ACC112 (cell line): Measurements from ENCODE around the gene PLRG1.

Source experiments
- H2AFZ ChIP-seq: fragments of 200-600 bp; sonication (generic); one replicate; pipeline ENCODE4 v1.6.0; 2017; ENCODE audit warnings: antibody characterized with exemption, low read length; ENCODE audit not compliant: unreplicated experiment
- H3K27ac ChIP-seq: fragments of 200-600 bp; sonication (generic); 2 replicates; pipeline ENCODE4 v1.5.1; 2014; ENCODE audit warnings: low read depth, mild to moderate bottlenecking, antibody characterized with exemption, low read length, moderate library complexity
- H3K27me3 ChIP-seq: fragments of 200-600 bp; sonication (generic); 2 replicates; pipeline ENCODE4 v1.6.1; 2014; ENCODE audit warnings: mild to moderate bottlenecking, antibody characterized with exemption, low read length, moderate library complexity, mixed read lengths; ENCODE audit not compliant: insufficient read depth
- H3K36me3 ChIP-seq: fragments of 200-600 bp; sonication (generic); 2 replicates; pipeline ENCODE4 v1.6.1; 2016; ENCODE audit warnings: mild to moderate bottlenecking, antibody characterized with exemption, low read length, moderate library complexity, mixed read lengths; ENCODE audit not compliant: insufficient read depth
- H3K4me1 ChIP-seq: fragments of 200-600 bp; sonication (generic); one replicate; pipeline ENCODE4 v1.6.1; 2016; ENCODE audit warnings: low read length, mixed read lengths; ENCODE audit not compliant: insufficient read depth, unreplicated experiment, control insufficient read depth
- H3K4me3 ChIP-seq: fragments of 200-600 bp; sonication (generic); 2 replicates; pipeline ENCODE4 v1.5.1; 2014; ENCODE audit warnings: mild to moderate bottlenecking, low read depth, low read length
- H3K79me2 ChIP-seq: fragments of 200-600 bp; sonication (generic); one replicate; pipeline ENCODE4 v1.6.0; 2016; ENCODE audit warnings: low read length; ENCODE audit not compliant: control insufficient read depth, unreplicated experiment, insufficient read depth

The PLRG1 gene

GRCh38 chr4:154588198-154588597 is 38.0 kb upstream of the PLRG1 start:
- no peak overlapping the region for H3K4me3 ChIP-seq
- no peak overlapping the region for H2AFZ ChIP-seq
- no peaks in the 10 kb centered on the region for H3K27me3 ChIP-seq
- no peaks in the 10 kb centered on the region for H3K36me3 ChIP-seq
- no peaks in the 10 kb centered on the region for H3K4me1 ChIP-seq
- H3K27ac ChIP-seq, result no peak overlapping the region
- no peaks in the 10 kb centered on the region for H3K79me2 ChIP-seq

GRCh38 chr4:154586296-154587033 is 36.3 kb upstream of the PLRG1 start:
- Histone ChIP-seq H2AFZ (no peak overlapping the region), H3K27ac (no peak overlapping the region), H3K27me3 (no peaks in the 10 kb centered on the region), H3K4me3 (no peak overlapping the region), H3K79me2 (no peaks in the 10 kb centered on the region), H3K4me1 (no peaks in the 10 kb centered on the region), H3K36me3 (no peaks in the 10 kb centered on the region)

GRCh38 chr4:154585369-154586018 is 35.3 kb upstream of the PLRG1 start:
- no peak overlapping the region for H2AFZ ChIP-seq
- H3K36me3 ChIP-seq, result no peaks in the 10 kb centered on the region
- H3K27me3 ChIP-seq, result no peaks in the 10 kb centered on the region
- no peak overlapping the region for H3K27ac ChIP-seq
- H3K79me2 ChIP-seq, result no peaks in the 10 kb centered on the region
- no peaks in the 10 kb centered on the region for H3K4me1 ChIP-seq
- no peak overlapping the region for H3K4me3 ChIP-seq

- Histone ChIP-seq H3K27ac (no peak overlapping the region), H3K36me3 (no peaks in the 10 kb centered on the region), H3K4me1 (peaks cover under 1% of the 10 kb centered on the region), H3K79me2 (no peaks in the 10 kb centered on the region), H3K27me3 (no peaks in the 10 kb centered on the region), H3K4me3 (no peak overlapping the region), H2AFZ (no peak overlapping the region)
Measured at GRCh38 chr4:154584259-154584658, 34.1 kb upstream of the PLRG1 start.

GRCh38 chr4:154583677-154584076 is 33.5 kb upstream of the PLRG1 start:
- peaks cover 5% of the 10 kb centered on the region for H3K4me1 ChIP-seq
- no peaks in the 10 kb centered on the region for H3K36me3 ChIP-seq
- no peaks in the 10 kb centered on the region for H3K27me3 ChIP-seq
- H3K27ac ChIP-seq, result no peak overlapping the region
- no peak overlapping the region for H2AFZ ChIP-seq
- H3K4me3 ChIP-seq, result no peak overlapping the region
- no peaks in the 10 kb centered on the region for H3K79me2 ChIP-seq

- Histone ChIP-seq H3K4me1 (peaks cover 5% of the 10 kb centered on the region), H3K27ac (no peak overlapping the region), H3K79me2 (no peaks in the 10 kb centered on the region), H3K27me3 (no peaks in the 10 kb centered on the region), H3K36me3 (no peaks in the 10 kb centered on the region), H3K4me3 (no peak overlapping the region), H2AFZ (no peak overlapping the region)
Measured at GRCh38 chr4:154583230-154583629, 33.0 kb upstream of the PLRG1 start.

GRCh38 chr4:154582723-154583122 is 32.5 kb upstream of the PLRG1 start:
- Histone ChIP-seq H3K79me2 (no peaks in the 10 kb centered on the region), H3K27ac (no peak overlapping the region), H3K27me3 (no peaks in the 10 kb centered on the region), H2AFZ (no peak overlapping the region), H3K4me1 (peaks cover 6% of the 10 kb centered on the region), H3K4me3 (no peak overlapping the region), H3K36me3 (no peaks in the 10 kb centered on the region)

GRCh38 chr4:154579927-154580326 is 29.7 kb upstream of the PLRG1 start:
- Histone ChIP-seq H3K79me2 (no peaks in the 10 kb centered on the region), H3K4me1 (peaks cover 14% of the 10 kb centered on the region), H2AFZ (no peak overlapping the region), H3K4me3 (no peak overlapping the region), H3K27me3 (no peaks in the 10 kb centered on the region), H3K27ac (no peak overlapping the region), H3K36me3 (no peaks in the 10 kb centered on the region)

GRCh38 chr4:154578919-154579318 is 28.7 kb upstream of the PLRG1 start:
- Histone ChIP-seq H3K27ac (no peak overlapping the region), H2AFZ (no peak overlapping the region), H3K79me2 (no peaks in the 10 kb centered on the region)

GRCh38 chr4:154577324-154577723 is 27.1 kb upstream of the PLRG1 start:
- Histone ChIP-seq H3K4me3 (no peak overlapping the region), H3K27ac (no peak overlapping the region), H2AFZ (no peak overlapping the region)

More at GRCh38 chr4:154578919-154579318, 28.7 kb upstream of the PLRG1 start:
- H3K36me3 ChIP-seq, result no peaks in the 10 kb centered on the region
- H3K27me3 ChIP-seq, result no peaks in the 10 kb centered on the region
- H3K4me1 ChIP-seq, result peaks cover 14% of the 10 kb centered on the region
- H3K4me3 ChIP-seq, result no peak overlapping the region

GRCh38 chr4:154574311-154574710 is 24.1 kb upstream of the PLRG1 start:
- H2AFZ ChIP-seq, result no peak overlapping the region
- no peak overlapping the region for H3K4me3 ChIP-seq
- no peaks in the 10 kb centered on the region for H3K27me3 ChIP-seq
- peaks cover 18% of the 10 kb centered on the region for H3K4me1 ChIP-seq
- no peak overlapping the region for H3K27ac ChIP-seq
- H3K36me3 ChIP-seq, result no peaks in the 10 kb centered on the region
- no peaks in the 10 kb centered on the region for H3K79me2 ChIP-seq

More at GRCh38 chr4:154577324-154577723, 27.1 kb upstream of the PLRG1 start:
- H3K4me1 ChIP-seq, result peaks cover 14% of the 10 kb centered on the region
- H3K27me3 ChIP-seq, result no peaks in the 10 kb centered on the region
- H3K36me3 ChIP-seq, result no peaks in the 10 kb centered on the region
- no peaks in the 10 kb centered on the region for H3K79me2 ChIP-seq
